ENCODE results near the gene PHACTR3. TPM values are rescaled to one million over a fixed set of nuclear protein-coding genes. Genes with fewer than 3 reads are reported as not detected.

PHACTR3 gene
- total RNA-seq, 1 experiment from 2014 or later: not detected

DNA sequence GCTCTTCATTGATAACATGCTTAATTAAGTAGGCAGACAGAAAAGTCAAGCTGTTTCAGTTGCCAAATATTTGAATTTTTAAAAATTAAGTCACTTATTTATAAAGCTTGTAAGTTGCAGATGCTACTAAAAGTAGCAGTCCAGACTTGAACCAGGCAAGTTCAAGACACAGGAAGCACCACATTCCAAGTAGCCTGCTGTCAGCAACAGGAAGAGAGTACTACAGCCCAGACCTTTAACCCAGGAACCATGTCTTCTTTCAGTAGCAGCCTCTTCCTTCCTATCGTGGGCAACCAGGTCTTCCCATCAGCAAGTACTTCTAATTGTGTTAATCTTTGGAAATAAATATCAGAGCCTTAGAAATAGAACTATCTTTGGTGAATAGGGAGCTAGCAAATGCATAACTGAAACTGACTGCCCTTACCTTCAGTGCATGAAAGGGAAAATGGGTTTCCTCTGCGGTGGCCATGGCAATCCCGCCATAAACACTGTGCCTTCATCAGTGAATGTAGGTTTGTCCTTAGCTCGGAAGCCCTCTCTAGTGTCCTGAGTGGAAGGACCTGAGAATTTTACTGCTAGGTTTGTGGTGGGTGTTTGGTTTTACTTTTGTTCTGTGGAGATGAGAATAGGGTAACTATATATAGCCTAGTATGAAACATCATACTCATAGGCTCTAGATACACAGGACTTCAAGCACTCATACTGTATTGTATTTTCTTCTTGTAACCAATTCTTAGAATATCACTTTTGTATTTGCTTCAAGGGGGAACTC lies 233.5 kb downstream of the PHACTR3 start:
- H3K27ac Mint-ChIP-seq: no peak overlapping the region; a peak in 1 of 7 replicates
- Histone ChIP-seq H3K14ac (ENCODE audit: insufficient read depth, low read length) (no peak overlapping the region), H3K56ac (ENCODE audit: insufficient read length, low read depth, low read length) (no peak overlapping the region), H4K20me1 (ENCODE audit: control insufficient read depth, insufficient read depth, insufficient read length) (no peaks in the 10 kb centered on the region), H3K4ac (ENCODE audit: low read depth, low read length) (no peak overlapping the region), H3K23me2 (ENCODE audit: insufficient read length, low read depth, low read length, poor library complexity, severe bottlenecking) (no peaks in the 10 kb centered on the region), H3K27ac (ENCODE audit: insufficient read length, low read depth, low read length) (no peak overlapping the region), H3K9me3 (ENCODE audit: control insufficient read depth, low read depth, low read length) (no peaks in the 10 kb centered on the region), H4K5ac (ENCODE audit: insufficient read length, low read depth, low read length) (no peak overlapping the region), H3K4me1 (ENCODE audit: insufficient read depth, low read length) (no peaks in the 10 kb centered on the region), H4K8ac (replicated peaks; ENCODE audit: insufficient read length, low read depth, low read length) (no peak overlapping the region), H2BK15ac (ENCODE audit: low read depth, low read length) (no peak overlapping the region), H3K79me1 (ENCODE audit: insufficient read depth, low read depth, low read length, poor library complexity, severe bottlenecking) (no peaks in the 10 kb centered on the region), H3T11ph (ENCODE audit: low read length) (no peak overlapping the region), H3K18ac (ENCODE audit: insufficient read length, low read depth, low read length) (no peak overlapping the region), H4K91ac (ENCODE audit: insufficient read length, low read depth, low read length) (no peak overlapping the region), H3K27me3 (ENCODE audit: insufficient read depth, low read length) (no peaks in the 10 kb centered on the region; the same call in 1 of the 2 replicates), H2AFZ (ENCODE audit: low read length) (no peak overlapping the region), H2AK5ac (ENCODE audit: insufficient read length, low read length) (no peak overlapping the region), H3K4me2 (ENCODE audit: insufficient read depth, insufficient read length, low read length) (no peak overlapping the region), H3K23ac (ENCODE audit: insufficient read length, low read depth, low read length) (no peak overlapping the region), H2BK5ac (ENCODE audit: insufficient read length, low read length) (no peak overlapping the region), H3K9ac (ENCODE audit: extremely low read depth, insufficient read length, low read length) (no peak overlapping the region), H2BK120ac (ENCODE audit: low read depth, low read length, poor library complexity, severe bottlenecking) (no peak overlapping the region), H2BK12ac (ENCODE audit: insufficient read length, low read depth, low read length) (no peak overlapping the region), H2BK20ac (ENCODE audit: low read depth, low read length, poor library complexity, severe bottlenecking) (no peak overlapping the region), H3K79me2 (ENCODE audit: insufficient read depth, low read length) (no peaks in the 10 kb centered on the region)
- H3K4me1 Mint-ChIP-seq: peaks cover 11 to 14% of the 10 kb centered on the region in 2 experiments
- no CpG with 5 or more reads among the region's 4 CpGs for WGBS (ENCODE audit: extremely low coverage, insufficient read length, low lambda C conversion rate)
- H3K36me3 Mint-ChIP-seq (ENCODE audit: insufficient read depth in 1 of 3, low read depth in 3 of 3): no peaks in the 10 kb centered on the region
- DNase-seq: no peak
- H3K27me3 Mint-ChIP-seq (ENCODE audit: low read depth): peaks cover 46% of the 10 kb centered on the region
- no peak overlapping the region for H3K4me3 Mint-ChIP-seq
- H3K9me3 Mint-ChIP-seq: peaks cover 0 to 3% of the 10 kb centered on the region in 2 experiments; a peak in 1 of 5 replicates
- TF ChIP-seq, protein P1, sequence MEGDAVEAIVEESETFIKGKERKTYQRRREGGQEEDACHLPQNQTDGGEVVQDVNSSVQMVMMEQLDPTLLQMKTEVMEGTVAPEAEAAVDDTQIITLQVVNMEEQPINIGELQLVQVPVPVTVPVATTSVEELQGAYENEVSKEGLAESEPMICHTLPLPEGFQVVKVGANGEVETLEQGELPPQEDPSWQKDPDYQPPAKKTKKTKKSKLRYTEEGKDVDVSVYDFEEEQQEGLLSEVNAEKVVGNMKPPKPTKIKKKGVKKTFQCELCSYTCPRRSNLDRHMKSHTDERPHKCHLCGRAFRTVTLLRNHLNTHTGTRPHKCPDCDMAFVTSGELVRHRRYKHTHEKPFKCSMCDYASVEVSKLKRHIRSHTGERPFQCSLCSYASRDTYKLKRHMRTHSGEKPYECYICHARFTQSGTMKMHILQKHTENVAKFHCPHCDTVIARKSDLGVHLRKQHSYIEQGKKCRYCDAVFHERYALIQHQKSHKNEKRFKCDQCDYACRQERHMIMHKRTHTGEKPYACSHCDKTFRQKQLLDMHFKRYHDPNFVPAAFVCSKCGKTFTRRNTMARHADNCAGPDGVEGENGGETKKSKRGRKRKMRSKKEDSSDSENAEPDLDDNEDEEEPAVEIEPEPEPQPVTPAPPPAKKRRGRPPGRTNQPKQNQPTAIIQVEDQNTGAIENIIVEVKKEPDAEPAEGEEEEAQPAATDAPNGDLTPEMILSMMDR (conservative IDR thresholded peaks at IDR 0.05): no peak

Data from H9 (cell line).